BJ (cell line): ENCODE results near the gene FAM240B. TPM values are rescaled to one million over a fixed set of nuclear protein-coding genes. Genes with fewer than 3 reads are reported as not detected.

Experiments
- CTCF ChIA-PET: fragments of 350-600 bp; formaldehyde crosslinking; extraction: SDS; loops from one replicate; lab custom pipeline; 2021; ENCODE audit warnings: antibody characterized with exemption, inconsistent platforms; lab: Yijun Ruan, JAX
- POLR2A ChIA-PET: fragments of 300-600 bp; sonication (Branson Sonifier 250); formaldehyde crosslinking; extraction: SDS; loops from one replicate; lab custom pipeline; 2021; ENCODE audit warnings: antibody characterized with exemption; lab: Charles Lee
- DNase-seq: peaks from one replicate; pipeline ENCODE4 v3.0.0-alpha.2; 2011; ENCODE audit warnings: low read depth
- H3K27me3 ChIP-seq: 2 replicates; pipeline ENCODE4 v1.6.0; 2011; ENCODE audit warnings: low read length; ENCODE audit not compliant: control insufficient read depth, insufficient read depth
- H3K36me3 ChIP-seq: 2 replicates; pipeline ENCODE4 v1.5.1; 2011; ENCODE audit warnings: low read length; ENCODE audit not compliant: control insufficient read depth, insufficient read depth
- H3K4me3 ChIP-seq: 2 replicates; pipeline ENCODE4 v1.5.1; 2011; ENCODE audit warnings: low read depth, mild to moderate bottlenecking, control low read depth, low read length
- polyA plus RNA-seq: library from polyadenylated mRNA; depleted of rRNA; stranded (reverse); fragments of >200 nt; gene quantifications from 2 replicates; pipeline ENCODE4 v1.2.3, GENCODE V29; 2011
- TF ChIP-seq, protein P1 (sequence below): IDR thresholded peaks from 2 replicates; pipeline ENCODE4 v1.5.1; 2011; ENCODE audit warnings: low read depth, mild to moderate bottlenecking, control low read depth, inconsistent platforms, low read length, moderate library complexity; ENCODE audit not compliant: insufficient read depth

FAM240B gene
- polyA plus RNA-seq, 1 experiment: not detected

DNA sequence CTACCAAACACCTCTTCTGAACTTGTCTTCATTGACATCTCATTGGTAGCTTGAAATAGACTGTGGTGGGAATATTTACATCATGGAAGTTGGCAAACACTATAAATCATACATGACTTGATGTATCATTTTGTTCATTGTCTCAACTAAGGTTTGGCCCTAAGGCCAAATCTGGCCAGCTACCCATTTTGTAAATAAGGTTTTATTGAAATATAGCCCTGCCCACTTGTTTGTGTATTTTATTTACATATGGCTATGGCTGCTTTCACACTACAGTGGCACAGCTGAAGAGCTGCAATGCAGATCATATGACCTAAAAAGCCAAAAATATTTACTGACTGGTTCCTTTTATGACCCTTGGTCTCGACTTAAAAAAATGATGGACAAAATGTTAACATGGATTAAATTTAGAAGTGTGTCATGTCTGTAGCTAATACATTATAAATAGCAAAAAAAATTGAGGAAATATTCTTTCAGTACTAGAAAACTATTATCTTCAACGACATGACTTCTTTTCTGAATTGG is 22.1 kb downstream of the FAM240B start:
- no peak for DNase-seq
- TF ChIP-seq, protein P1, sequence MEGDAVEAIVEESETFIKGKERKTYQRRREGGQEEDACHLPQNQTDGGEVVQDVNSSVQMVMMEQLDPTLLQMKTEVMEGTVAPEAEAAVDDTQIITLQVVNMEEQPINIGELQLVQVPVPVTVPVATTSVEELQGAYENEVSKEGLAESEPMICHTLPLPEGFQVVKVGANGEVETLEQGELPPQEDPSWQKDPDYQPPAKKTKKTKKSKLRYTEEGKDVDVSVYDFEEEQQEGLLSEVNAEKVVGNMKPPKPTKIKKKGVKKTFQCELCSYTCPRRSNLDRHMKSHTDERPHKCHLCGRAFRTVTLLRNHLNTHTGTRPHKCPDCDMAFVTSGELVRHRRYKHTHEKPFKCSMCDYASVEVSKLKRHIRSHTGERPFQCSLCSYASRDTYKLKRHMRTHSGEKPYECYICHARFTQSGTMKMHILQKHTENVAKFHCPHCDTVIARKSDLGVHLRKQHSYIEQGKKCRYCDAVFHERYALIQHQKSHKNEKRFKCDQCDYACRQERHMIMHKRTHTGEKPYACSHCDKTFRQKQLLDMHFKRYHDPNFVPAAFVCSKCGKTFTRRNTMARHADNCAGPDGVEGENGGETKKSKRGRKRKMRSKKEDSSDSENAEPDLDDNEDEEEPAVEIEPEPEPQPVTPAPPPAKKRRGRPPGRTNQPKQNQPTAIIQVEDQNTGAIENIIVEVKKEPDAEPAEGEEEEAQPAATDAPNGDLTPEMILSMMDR: no peak
- Histone ChIP-seq H3K27me3 (no peaks in the 10 kb centered on the region), H3K4me3 (no peak overlapping the region), H3K36me3 (no peaks in the 10 kb centered on the region)
- ChIA-PET CTCF (no interaction called here), POLR2A (no interaction called here)

DNA sequence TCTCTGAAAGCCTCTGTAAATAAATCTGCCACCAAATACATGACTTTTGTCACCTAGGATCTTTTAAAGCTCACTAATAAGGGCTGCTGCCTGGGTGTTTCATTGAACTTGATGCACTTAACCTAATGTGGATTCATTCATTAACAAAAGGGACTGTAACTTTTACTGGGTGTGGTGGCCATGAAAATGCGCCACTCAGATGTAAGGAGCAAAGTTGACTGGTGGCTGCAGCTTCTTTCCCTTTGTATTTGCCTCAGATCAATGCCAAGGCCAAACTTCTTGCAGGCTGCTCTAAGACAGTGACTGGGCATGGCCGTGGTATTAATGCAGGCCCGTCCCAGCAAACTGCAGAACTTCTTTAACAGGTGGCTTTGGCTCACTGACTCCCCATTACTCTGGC is 22.9 kb downstream of the FAM240B start:
- DNase-seq: no peak
- Histone ChIP-seq H3K27me3 (no peaks in the 10 kb centered on the region), H3K4me3 (no peak overlapping the region), H3K36me3 (no peaks in the 10 kb centered on the region)
- ChIA-PET CTCF (interaction anchor here (0.7 to 1.1 kb wide), 2 partner anchors 10 to 1006 kb away, joined by 3 read pairs; no protein-coding TSS in a partner anchor), POLR2A (no interaction called here)
- TF ChIP-seq, protein P1: no peak

DNA sequence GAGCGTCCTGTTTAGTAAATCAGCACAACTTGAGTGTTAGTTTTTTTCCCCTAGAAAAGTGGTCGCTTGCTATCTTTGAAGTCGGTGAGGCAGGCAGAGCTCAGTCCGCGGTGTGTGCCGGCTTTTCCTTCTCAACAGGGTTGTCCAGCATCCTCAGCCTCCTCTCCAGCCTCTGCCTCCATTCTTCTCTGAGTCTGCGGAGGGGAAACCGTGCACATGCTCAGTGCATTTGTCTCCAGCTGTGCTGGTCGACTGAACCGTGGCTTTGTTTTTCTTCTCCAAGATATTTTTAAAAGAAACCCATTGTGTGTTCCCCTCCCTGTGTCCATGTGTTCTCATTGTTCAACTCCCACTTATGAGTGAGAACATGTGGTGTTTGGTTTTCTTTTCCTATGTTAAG is 25.3 kb downstream of the FAM240B start:
- H3K4me3 ChIP-seq: no peak overlapping the region
- TF ChIP-seq, protein P1: no peak
- H3K27me3 ChIP-seq: peaks cover 2% of the 10 kb centered on the region
- H3K36me3 ChIP-seq: no peaks in the 10 kb centered on the region
- CTCF ChIA-PET: no interaction called here
- POLR2A ChIA-PET: no interaction called here
- no peak for DNase-seq

DNA sequence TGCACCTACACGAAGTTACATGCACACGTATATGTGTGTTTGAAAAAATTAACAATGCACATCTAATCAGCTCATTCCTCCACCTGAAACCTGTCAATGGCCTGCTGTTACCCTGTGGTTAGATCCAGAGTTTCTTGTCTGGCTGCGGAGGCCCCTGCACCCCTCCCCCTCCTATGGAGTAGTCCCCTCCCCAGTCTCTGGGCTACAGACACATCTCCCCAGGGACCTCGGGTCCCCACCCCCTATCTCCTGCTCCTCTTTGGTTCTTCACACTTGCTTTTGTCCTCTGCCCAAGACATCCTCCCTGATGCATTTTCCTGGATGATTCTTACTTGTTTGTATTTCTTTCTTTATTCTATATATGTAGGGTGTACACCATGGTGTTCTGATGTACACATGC is 27.2 kb downstream of the FAM240B start:
- CTCF ChIA-PET: no interaction called here

DNA sequence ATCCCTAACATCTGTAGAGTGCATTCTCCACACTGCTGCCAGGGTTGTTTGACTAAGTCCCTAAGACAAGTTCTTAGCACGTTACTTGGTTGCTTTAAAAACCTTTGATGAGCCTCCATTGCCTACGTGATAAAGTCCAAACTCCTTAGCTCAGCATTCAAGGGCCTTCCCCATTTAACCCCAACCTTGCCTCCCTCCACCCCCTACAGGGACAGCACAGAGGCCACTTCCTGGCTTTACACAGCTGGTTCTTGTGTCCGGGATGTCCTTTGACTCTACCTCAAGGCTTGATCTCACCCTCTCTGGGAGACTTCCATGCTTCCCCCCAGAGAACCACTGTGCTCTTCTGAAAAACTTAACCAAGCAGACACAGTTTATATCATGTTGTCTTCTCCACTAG is 29.4 kb downstream of the FAM240B start:
- CTCF ChIA-PET: interaction anchor here (0.7 kb wide), 1 partner anchor 1099 kb away, joined by 3 read pairs; the partner anchor contains the start of gene TOMM5
- H3K4me3 ChIP-seq: no peak overlapping the region
- H3K27me3 ChIP-seq: peaks cover 2% of the 10 kb centered on the region
- no peak for DNase-seq
- H3K36me3 ChIP-seq: no peaks in the 10 kb centered on the region
- POLR2A ChIA-PET: no interaction called here
- TF ChIP-seq, protein P1: no peak

More for the DNA sequence above, 27.2 kb downstream of the FAM240B start:
- POLR2A ChIA-PET: no interaction called here
- DNase-seq: no peak
- Histone ChIP-seq H3K36me3 (no peaks in the 10 kb centered on the region), H3K4me3 (no peak overlapping the region), H3K27me3 (peaks cover 2% of the 10 kb centered on the region)
- TF ChIP-seq, protein P1: no peak
